NB4 (cell line): Measurements from ENCODE around the gene BMAL2.

Experiments
- CTCF ChIP-seq: IDR thresholded peaks from one replicate; pipeline ENCODE4 v1.5.1; 2012; ENCODE audit warnings: low read depth, low read length
- MAX ChIP-seq: IDR thresholded peaks from 2 replicates; pipeline ENCODE4 v1.6.1; 2011; ENCODE audit warnings: low read depth, low read length

GRCh38 chr12:27336282-27336653 is 3.6 kb downstream of the BMAL2 start:
- TF ChIP-seq CTCF (no peak), MAX (no peak)
